RPMI8226 (cell line): ENCODE measurements around the gene NEK1.
"Not testable (repeated sequence)": the region's sequence is repeated elsewhere in the genome, so short reads cannot be mapped to it uniquely, and the experiment has no call there.

ENCODE experiments used
- DNase-seq: peaks from one replicate; pipeline ENCODE4 v3.0.0-alpha.2; 2015

NEK1 gene

GRCh38 chr4:169491211-169491610, 121.2 kb downstream of the NEK1 start:
- DNase-seq: no peak

- no peak for DNase-seq
These were observed 123.1 kb downstream of the NEK1 start for GRCh38 chr4:169489306-169489705.

DNA sequence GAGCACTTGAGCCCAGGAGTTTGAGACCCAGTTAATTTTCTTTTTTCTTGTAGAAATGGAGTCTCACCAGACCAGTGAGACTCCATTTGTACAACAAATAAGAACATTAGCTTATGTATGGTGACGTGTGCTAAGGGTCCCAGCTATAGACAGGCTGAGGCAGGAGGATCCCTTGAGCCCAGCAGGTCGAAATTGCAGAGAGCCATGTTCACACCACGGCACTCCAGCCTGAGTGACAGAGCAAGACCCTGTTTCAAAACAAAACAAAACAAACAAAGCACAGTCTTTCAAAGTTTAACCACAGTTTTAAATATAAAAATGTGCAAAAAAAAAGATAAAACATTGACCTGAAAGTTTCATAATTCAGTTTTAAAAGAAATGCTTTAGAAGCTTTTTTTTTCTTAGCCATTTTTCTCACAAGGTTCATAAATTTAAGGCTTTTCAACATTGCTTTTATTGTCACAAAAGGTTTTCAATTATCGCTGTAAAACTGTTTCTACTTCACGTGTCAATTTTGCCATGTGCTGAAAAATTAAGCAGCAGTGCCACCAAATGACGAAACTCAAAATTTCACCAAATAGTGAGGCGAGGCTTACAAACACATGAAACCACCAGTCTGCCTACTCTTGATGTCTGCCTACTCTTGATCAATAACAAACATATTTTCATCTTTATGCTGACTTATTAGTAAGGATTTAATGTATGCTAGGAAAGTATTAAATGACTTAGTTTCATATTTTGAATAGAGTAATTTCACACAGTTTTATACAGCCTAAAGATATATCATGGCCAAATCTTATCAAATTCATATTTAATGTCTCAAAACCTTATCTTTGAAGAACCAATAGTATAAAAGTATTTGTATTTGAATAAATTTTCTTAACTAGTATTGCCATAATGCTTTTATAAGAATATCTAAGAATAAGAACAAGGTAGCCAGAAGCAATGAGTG, 126.3 kb downstream of the NEK1 start:
- DNase-seq: peak; percentile 17

DNA sequence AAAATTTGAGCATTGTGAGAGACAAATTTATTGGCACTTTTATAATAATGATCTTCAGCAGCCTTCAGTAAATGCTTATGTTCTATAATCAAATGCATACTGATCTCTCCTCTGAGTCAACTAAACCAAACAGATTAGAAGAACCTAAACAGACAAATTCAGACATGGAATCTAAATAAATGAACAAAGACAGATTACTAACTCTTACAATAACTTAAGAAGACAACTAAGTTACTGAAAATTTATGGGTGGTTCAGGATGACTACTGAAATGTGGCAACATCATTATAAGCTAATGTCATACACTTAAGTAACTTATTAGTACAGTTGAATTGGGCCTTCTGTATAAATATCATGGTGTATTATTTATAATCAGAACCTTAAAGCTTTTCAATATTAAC, 127.3 kb downstream of the NEK1 start:
- DNase-seq: no peak

- DNase-seq: no peak
These were observed 127.9 kb downstream of the NEK1 start for GRCh38 chr4:169484485-169484884.

- no peak for DNase-seq
These were observed 148.3 kb downstream of the NEK1 start for GRCh38 chr4:169464080-169464479.

DNA sequence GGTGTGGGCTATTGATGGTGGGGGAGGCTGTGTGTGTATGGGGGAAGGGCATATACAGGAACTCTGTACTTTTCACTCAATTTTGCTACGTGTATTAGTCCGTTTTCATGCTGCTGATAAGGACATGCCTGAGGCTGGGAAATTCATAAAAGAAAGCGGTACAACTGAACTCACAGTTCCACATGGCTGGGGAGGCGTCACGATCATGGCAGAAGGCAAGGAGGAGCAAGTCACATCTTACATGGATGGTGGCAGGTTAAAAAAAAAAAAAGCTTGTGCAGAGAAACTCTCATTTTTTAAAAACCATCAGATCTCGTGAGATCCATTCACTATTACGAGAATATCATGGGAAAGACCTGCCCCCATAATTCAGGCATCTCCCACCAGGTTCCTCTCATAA, 152.3 kb downstream of the NEK1 start:
- DNase-seq: no peak

DNA sequence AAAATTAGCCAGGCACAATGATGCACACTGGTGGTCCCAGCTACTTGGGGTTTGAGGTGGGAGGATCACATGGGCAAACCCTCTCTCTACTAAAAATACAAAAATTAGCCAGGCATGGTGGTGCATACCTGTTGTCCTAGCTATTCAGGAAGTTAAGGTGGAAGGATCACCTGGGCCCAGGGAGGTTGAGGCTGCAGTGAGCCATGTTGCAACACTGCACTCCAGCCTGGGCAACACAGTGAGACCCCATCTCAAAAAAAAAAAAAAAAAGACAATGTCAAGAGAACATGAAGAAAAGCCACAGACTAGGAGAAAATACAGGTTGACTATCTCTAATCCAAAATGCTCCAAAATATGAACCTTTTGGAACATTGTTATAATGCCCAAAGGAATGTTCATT, 153.8 kb downstream of the NEK1 start:
- DNase-seq: no peak

DNA sequence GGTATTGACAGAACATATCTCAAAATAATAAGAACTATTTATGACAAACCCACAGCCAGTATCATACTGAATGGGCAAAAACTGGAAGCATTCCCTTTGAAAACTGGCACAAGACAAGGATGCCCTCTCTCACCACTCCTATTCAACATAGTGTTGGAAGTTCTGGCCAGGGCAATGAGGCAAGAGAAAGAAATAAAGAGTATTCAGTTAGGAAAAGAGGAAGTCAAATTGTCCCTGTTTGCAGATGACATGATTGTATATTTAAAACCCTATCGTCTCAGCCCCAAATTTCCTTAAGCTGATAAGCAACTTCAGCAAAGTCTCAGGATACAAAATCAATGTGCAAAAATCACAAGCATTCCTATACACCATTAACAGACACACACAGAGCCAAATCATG, 159.7 kb downstream of the NEK1 start:
- DNase-seq: not testable (repeated sequence)

DNA sequence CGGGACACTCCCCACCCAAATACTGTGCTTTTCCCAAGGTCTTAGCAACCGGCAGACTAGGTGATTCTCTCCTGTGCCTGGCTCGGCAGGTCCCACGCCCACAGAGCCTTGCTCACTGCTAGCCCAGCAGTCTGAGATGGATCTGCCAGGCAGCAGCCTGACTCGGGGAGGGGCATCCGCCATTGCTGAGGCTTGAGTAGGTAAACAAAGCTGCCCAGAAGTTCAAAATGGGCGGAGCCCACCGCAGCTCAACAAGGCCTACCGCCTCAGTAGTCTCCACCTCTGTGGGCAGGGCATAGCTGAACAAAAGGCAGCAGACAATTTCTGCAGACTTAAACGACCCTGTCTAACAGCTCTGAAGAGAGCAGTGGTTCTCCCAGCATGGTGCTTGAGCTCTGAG, 163.4 kb downstream of the NEK1 start:
- DNase-seq: not testable (repeated sequence)

GRCh38 chr4:169446824-169447223, 165.6 kb downstream of the NEK1 start:
- DNase-seq: no peak

GRCh38 chr4:169443748-169444147, 168.6 kb downstream of the NEK1 start:
- DNase-seq: no peak

DNA sequence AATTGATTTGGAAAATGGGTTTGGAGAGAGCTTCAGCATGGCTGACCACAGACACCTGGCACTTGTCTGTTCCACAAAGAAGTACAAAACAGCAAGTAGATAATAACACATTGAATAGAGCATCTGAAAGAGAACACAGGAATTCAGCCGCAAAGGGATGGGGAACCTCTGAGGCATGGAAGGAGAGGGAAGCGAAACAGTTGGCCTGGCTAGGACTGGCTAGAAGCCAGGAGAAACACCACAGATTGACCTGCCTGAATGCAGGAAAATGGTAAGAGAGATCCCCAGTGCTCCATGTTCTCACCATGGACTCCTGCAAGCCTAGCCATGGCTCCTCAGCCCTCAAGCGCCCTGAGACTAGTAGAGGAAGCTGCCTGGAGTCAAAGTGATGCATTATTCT, 171.9 kb downstream of the NEK1 start:
- DNase-seq: no peak

GRCh38 chr4:169439244-169439643, 173.1 kb downstream of the NEK1 start:
- DNase-seq: no peak

DNA sequence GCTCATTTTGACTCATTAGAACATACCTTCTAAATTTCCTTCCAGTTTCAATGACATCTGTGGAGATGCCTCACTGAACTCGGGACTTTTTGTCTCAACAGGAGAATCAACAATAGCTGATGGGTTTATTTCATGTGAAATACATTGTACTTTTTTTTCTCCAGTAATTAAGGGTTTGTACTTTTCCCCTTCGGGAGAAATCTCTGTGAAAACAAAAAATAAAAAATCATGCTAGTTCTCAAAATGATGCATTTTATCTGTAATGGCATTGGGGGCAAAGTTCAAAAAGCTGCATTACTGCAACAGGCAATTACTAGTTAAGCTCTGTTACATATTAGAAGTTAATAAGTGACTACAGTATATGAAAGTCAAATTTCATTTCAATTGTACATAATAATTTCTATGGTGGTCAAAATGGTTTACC, 174.3 kb downstream of the NEK1 start:
- DNase-seq: no peak

GRCh38 chr4:169437299-169438047, 174.9 kb downstream of the NEK1 start:
- no peak for DNase-seq

- DNase-seq: no peak
These were observed 175.6 kb downstream of the NEK1 start for GRCh38 chr4:169436734-169437133.

- no peak for DNase-seq
These were observed 184.0 kb downstream of the NEK1 start for GRCh38 chr4:169428376-169428775.

DNA sequence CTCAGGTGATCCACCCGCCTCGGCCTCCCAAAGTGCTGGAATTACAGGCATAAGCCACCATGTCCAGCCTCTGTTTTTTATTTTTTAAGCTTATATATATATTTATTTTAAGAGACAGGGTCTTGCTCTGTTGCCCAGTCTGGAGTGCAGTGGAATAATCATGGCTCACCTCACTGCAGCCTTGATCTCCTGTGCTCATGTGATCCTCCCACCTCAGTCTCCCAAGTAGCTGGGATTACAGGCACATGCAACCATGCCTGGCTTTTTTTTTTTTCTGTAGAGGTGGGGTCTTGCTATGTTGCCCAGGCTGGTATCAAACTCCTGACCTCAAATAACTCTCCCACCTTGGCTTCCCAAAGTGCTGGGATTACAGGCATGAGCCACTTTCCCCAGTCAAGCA, 184.7 kb downstream of the NEK1 start:
- not testable (repeated sequence) for DNase-seq

GRCh38 chr4:169420291-169420690, 192.1 kb downstream of the NEK1 start:
- no peak for DNase-seq

DNA sequence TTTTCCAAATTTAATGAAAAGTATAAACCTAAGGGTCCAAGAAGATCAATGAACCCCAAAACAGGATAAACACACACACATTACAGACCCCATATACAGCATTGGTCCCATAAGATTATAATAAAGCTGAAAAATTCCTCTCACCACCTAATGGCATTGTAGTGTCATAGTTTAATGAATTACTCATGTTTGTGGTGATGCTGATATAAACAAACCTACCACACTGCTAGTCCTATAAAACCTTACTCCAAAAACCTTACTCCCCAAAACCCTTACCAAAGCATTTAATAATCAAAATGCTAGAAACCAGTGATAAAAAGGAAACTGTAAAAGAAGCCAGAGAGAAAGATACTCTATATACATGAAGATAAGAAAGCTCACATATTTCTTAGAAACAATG, 193.5 kb downstream of the NEK1 start:
- no peak for DNase-seq

- DNase-seq: no peak
These were observed 194.6 kb downstream of the NEK1 start for GRCh38 chr4:169417629-169418282.

- no peak for DNase-seq
These were observed 195.4 kb downstream of the NEK1 start for GRCh38 chr4:169416997-169417396.

- no peak for DNase-seq
These were observed 195.9 kb downstream of the NEK1 start for GRCh38 chr4:169416461-169416860.
